B cell (primary cell): ENCODE results near the gene C11orf21. TPM values are rescaled to one million over a fixed set of nuclear protein-coding genes. Genes with fewer than 3 reads are reported as not detected.

Source experiments
- ATAC-seq: fragments of 200-7000 bp; cut with Tn5 transposase; one replicate; pipeline ENCODE4 v1.10.0; 2021; ENCODE audit warnings: low read depth, mild to moderate bottlenecking, moderate number of reproducible peaks, moderate library complexity
- CTCF ChIA-PET: fragments of 350-600 bp; sonication (Branson Sonifier 250); formaldehyde crosslinking; loops from one replicate; lab custom pipeline; 2021; ENCODE audit warnings: antibody characterized with exemption, inconsistent platforms; lab: Charles Lee
- POLR2A ChIA-PET: fragments of 350-600 bp; sonication (Branson Sonifier 250); formaldehyde crosslinking; loops from one replicate; lab custom pipeline; 2021; ENCODE audit warnings: antibody characterized with exemption; lab: Charles Lee
- DNase-seq: peaks from one replicate; pipeline ENCODE4 v3.0.0; 2013
- H2AFZ ChIP-seq: 2 replicates; pipeline ENCODE4 v1.6.1; 2012; ENCODE audit warnings: mild to moderate bottlenecking, low read depth, low read length; ENCODE audit not compliant: insufficient read depth, poor library complexity, severe bottlenecking
- H3K27ac ChIP-seq, 2 donors: 1 replicate in 1 of 2; 2 replicates in 1 of 2; pipeline ENCODE4 v1.5.1; 2012 to 2013; ENCODE audit warnings: low read length in 2 of 2, mild to moderate bottlenecking in 2 of 2, moderate library complexity in 1 of 2
- H3K27me3 ChIP-seq, 4 experiments: fragments of 200-600 bp in 1 of 4; sonication (generic) in 1 of 4; replicated peaks in 1 of 4; 1 replicate in 2 of 4; 2 replicates in 2 of 4; pipeline versions ENCODE4 v1.6.1 to v1.7.0; 2013 to 2016; ENCODE audit warnings: low read length in 3 of 4, mild to moderate bottlenecking in 2 of 4, mixed read lengths in 1 of 4, moderate library complexity in 1 of 4; ENCODE audit not compliant: insufficient read depth in 4 of 4, control insufficient read depth in 3 of 4; ENCODE audit errors: control extremely low read depth in 1 of 4
- H3K36me3 ChIP-seq, 2 experiments: replicated peaks in 1 of 2; 1 replicate in 1 of 2; 2 replicates in 1 of 2; pipeline versions ENCODE4 v1.6.1 to v1.7.1; 2013; ENCODE audit warnings: low read length in 1 of 2; ENCODE audit not compliant: insufficient read depth in 2 of 2, control insufficient read depth in 1 of 2; ENCODE audit errors: control extremely low read depth in 1 of 2, extremely low read depth in 1 of 2
- H3K4me1 ChIP-seq, 2 donors: fragments of 200-600 bp in 1 of 2; sonication (generic) in 1 of 2; 1 replicate in 1 of 2; 2 replicates in 1 of 2; pipeline versions ENCODE4 v1.5.1 to v1.6.1; 2013 to 2017; ENCODE audit warnings: low read length in 2 of 2; ENCODE audit not compliant: control insufficient read depth in 2 of 2, insufficient read depth in 2 of 2
- H3K4me2 ChIP-seq: replicated peaks from 2 replicates; pipeline ENCODE3; 2012; ENCODE audit warnings: mild to moderate bottlenecking, low read depth, low read length; ENCODE audit not compliant: poor library complexity, severe bottlenecking
- H3K4me3 ChIP-seq, 5 experiments: fragments of 200-600 bp in 1 of 5; sonication (generic) in 1 of 5; 1 replicate in 3 of 5; 2 replicates in 2 of 5; pipeline versions ENCODE4 v1.5.1 to v1.7.0; 2011 to 2016; ENCODE audit warnings: low read length in 4 of 5, mild to moderate bottlenecking in 4 of 5, low read depth in 2 of 5, control low read depth in 1 of 5, moderate library complexity in 1 of 5; ENCODE audit not compliant: insufficient read depth in 1 of 5; ENCODE audit errors: control extremely low read depth in 1 of 5, extremely low read depth in 1 of 5
- H3K79me2 ChIP-seq: fragments of 200-600 bp; sonication (generic); one replicate; pipeline ENCODE4 v1.6.0; 2016; ENCODE audit warnings: low read length; ENCODE audit not compliant: control insufficient read depth, insufficient read depth
- H3K9ac ChIP-seq: fragments of 200-600 bp; sonication (generic); 2 replicates; pipeline ENCODE4 v1.6.1; 2017; ENCODE audit warnings: mild to moderate bottlenecking, low read length, moderate library complexity
- H3K9me3 ChIP-seq, 3 donors: one replicate each; pipeline versions ENCODE4 v1.6.1 to v1.7.1; 2013; ENCODE audit warnings: low read length in 2 of 3; ENCODE audit not compliant: control insufficient read depth in 2 of 3, insufficient read depth in 1 of 3; ENCODE audit errors: control extremely low read depth in 1 of 3
- H4K20me1 ChIP-seq: 2 replicates; pipeline ENCODE4 v1.6.0; 2012; ENCODE audit warnings: mild to moderate bottlenecking, low read length; ENCODE audit not compliant: insufficient read depth, control insufficient read depth, poor library complexity, severe bottlenecking
- H3K27ac Mint-ChIP-seq: one replicate; pipeline ENCODE4 v1.8.0; 2021; ENCODE audit warnings: mixed read lengths
- H3K27me3 Mint-ChIP-seq: one replicate; pipeline ENCODE4 v1.8.0; 2021; ENCODE audit warnings: mixed read lengths
- H3K4me1 Mint-ChIP-seq: one replicate; pipeline ENCODE4 v1.8.0; 2021; ENCODE audit warnings: mixed read lengths
- H3K4me3 Mint-ChIP-seq: one replicate; pipeline ENCODE4 v1.8.0; 2021; ENCODE audit warnings: mixed read lengths
- H3K9me3 Mint-ChIP-seq: one replicate; pipeline ENCODE4 v1.8.0; 2022; ENCODE audit warnings: mixed read lengths; ENCODE audit not compliant: insufficient read depth
- EZH2 ChIP-seq: IDR thresholded peaks from 2 replicates; pipeline ENCODE4 v1.6.1; 2012; ENCODE audit warnings: borderline replicate concordance, low read depth, mild to moderate bottlenecking, moderate library complexity, low read length; ENCODE audit not compliant: insufficient read depth, poor library complexity, severe bottlenecking
- WGBS: methylation state at CpG from one replicate; pipeline ENCODE4 v1.1.5; 2013; ENCODE audit warnings: missing lambda C conversion rate; ENCODE audit not compliant: insufficient coverage; 5-methylcytosine and 5-hydroxymethylcytosine counted together
- intact Hi-C: fragments of 100-400 bp; cut with micrococcal nuclease; formaldehyde crosslinking; loops from one replicate; pipeline ENCODE4 v1.10.0; 2022
- polyA plus RNA-seq: library from polyadenylated mRNA; depleted of rRNA; stranded (reverse); fragments of >200 nt; gene quantifications from 2 replicates; pipeline ENCODE4 v1.2.3, GENCODE V29; 2012
- total RNA-seq, 2 donors: library from RNA; stranded (reverse); fragments of 120-200 nt in 1 of 2; gene quantifications; 1 replicate in 1 of 2; 2 replicates in 1 of 2; pipeline versions ENCODE4 v1.2.3 to v1.2.4, GENCODE V29; 2013 to 2022
- TF ChIP-seq, protein P1 (sequence below): fragments of 200-600 bp; IDR thresholded peaks from one replicate; pipeline ENCODE4 v1.8.0; 2022; ENCODE audit warnings: antibody characterized with exemption, mild to moderate bottlenecking

Gene C11orf21
- total and polyA plus RNA-seq, 2 donors (not counting 1 experiment from before 2014, with no cell fraction given) = 22.8 to 38.9 TPM

DNA sequence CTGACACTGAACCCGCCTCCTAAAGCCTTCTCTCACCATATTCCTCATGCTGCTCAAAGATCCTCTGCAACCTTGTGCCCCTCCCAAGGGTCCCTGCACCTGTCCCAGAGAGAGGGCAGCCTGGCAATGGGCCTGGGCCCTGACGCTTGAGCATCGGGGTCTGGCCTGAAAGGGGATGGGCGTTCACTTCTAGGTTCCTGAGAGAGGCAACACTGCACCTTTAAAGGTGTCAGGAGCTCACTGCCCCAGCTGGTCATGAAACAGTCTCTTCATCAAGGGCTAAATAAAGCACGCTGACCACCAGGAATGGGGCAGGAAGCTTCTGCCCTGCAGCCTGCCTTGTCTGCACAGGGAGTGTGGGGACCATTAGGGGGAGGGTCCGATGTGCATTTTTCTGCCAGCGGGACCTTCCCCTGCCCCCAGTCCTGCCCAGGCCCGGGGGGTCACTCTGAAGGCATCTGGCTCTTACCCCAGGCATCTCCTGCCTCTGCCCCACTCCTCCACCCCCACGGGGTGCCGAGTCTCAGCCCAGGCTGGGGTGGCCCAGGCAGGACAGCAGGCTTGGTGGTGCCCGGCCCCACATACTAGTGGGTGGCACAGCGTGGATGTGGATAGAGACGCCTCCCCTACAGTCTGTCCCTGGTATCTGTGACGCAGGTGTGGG, 3.5 kb downstream of the C11orf21 start:
- Histone ChIP-seq H3K36me3 (peaks cover 3 to 7% of the 10 kb centered on the region in 2 experiments), H4K20me1 (no peaks in the 10 kb centered on the region), H3K27me3 (no peaks in the 10 kb centered on the region), H3K79me2 (peaks cover 9% of the 10 kb centered on the region), H3K9me3 (no peaks in the 10 kb centered on the region), H3K9ac (no peak overlapping the region), H3K4me1 (peaks cover 43 to 49% of the 10 kb centered on the region in 2 donors), H3K4me3 (no peak overlapping the region), H2AFZ (no peak overlapping the region), H3K27ac (peak overlapping the region in 1 of 2 donors; percentile 37), H3K4me2 (peak overlapping the region; percentile 75)
- H3K4me3 Mint-ChIP-seq = no peak overlapping the region
- H3K27ac Mint-ChIP-seq = peak overlapping the region; percentile 69
- no peaks in the 10 kb centered on the region for H3K27me3 Mint-ChIP-seq
- CTCF ChIA-PET = interaction anchor here (1.0 to 15.0 kb wide), 8 partner anchors 11 to 147 kb away, joined by 3 to 583 read pairs (median 5); no protein-coding TSS in a partner anchor
- DNase-seq = no peak
- intact Hi-C loops = no loop called here
- POLR2A ChIA-PET = interaction anchor here (0.6 kb wide), 1 partner anchor 79 kb away, joined by 4 read pairs; the partner anchor contains the start of gene CD81
- no peak for ATAC-seq
- H3K4me1 Mint-ChIP-seq = peaks cover 57% of the 10 kb centered on the region
- no peaks in the 10 kb centered on the region for H3K9me3 Mint-ChIP-seq
- TF ChIP-seq EZH2 = no peak
- TF ChIP-seq, protein P1, sequence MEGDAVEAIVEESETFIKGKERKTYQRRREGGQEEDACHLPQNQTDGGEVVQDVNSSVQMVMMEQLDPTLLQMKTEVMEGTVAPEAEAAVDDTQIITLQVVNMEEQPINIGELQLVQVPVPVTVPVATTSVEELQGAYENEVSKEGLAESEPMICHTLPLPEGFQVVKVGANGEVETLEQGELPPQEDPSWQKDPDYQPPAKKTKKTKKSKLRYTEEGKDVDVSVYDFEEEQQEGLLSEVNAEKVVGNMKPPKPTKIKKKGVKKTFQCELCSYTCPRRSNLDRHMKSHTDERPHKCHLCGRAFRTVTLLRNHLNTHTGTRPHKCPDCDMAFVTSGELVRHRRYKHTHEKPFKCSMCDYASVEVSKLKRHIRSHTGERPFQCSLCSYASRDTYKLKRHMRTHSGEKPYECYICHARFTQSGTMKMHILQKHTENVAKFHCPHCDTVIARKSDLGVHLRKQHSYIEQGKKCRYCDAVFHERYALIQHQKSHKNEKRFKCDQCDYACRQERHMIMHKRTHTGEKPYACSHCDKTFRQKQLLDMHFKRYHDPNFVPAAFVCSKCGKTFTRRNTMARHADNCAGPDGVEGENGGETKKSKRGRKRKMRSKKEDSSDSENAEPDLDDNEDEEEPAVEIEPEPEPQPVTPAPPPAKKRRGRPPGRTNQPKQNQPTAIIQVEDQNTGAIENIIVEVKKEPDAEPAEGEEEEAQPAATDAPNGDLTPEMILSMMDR = no peak
- WGBS = 86% methylated on average over 10 of the region's 14 CpGs

DNA sequence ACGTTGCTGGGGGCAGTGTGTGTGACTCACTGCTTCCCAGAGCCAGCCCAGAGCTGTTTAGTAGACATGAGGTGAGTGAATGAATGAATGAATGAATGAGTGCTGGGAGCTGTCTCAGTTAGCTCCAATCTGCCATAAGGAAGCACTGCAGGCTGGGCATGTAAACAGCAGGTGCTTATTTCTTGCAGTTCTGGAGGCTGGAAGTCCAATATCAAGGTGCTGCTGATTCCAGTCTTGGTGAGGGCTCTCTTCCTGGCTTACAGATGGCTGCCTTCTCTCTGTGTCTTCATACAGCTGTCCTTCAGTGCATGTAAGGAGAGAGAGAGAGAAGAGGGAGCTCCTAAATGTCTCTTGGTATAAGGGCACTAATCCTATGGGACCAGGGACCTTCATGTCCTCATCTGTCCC, 4.1 kb downstream of the C11orf21 start:
- Mint-ChIP-seq H3K27ac (peak overlapping the region; percentile 69), H3K27me3 (no peaks in the 10 kb centered on the region), H3K9me3 (no peaks in the 10 kb centered on the region), H3K4me1 (peaks cover 51% of the 10 kb centered on the region), H3K4me3 (no peak overlapping the region)
- ATAC-seq (no peak), DNase-seq (no peak)
- ChIA-PET CTCF (interaction anchor here (1.1 to 15.0 kb wide), 6 partner anchors 8 to 144 kb away, joined by 3 to 583 read pairs (median 6); no protein-coding TSS in a partner anchor), POLR2A (interaction anchor here (0.6 kb wide), 1 partner anchor 79 kb away, joined by 4 read pairs; the partner anchor contains the start of gene CD81)
- H2AFZ ChIP-seq = no peak overlapping the region
- no CpG with 5 or more reads among the region's 1 CpG for WGBS
- no peaks in the 10 kb centered on the region for H3K9me3 ChIP-seq
- H4K20me1 ChIP-seq = no peaks in the 10 kb centered on the region
- H3K36me3 ChIP-seq = peaks cover 3 to 7% of the 10 kb centered on the region in 2 experiments
- H3K9ac ChIP-seq = no peak overlapping the region
- TF ChIP-seq, protein P1 = no peak
- no peak for TF ChIP-seq EZH2
- H3K4me3 ChIP-seq = no peak overlapping the region
- H3K79me2 ChIP-seq = peaks cover 6% of the 10 kb centered on the region
- H3K27ac ChIP-seq = no peak overlapping the region
- H3K4me2 ChIP-seq = no peak overlapping the region
- H3K4me1 ChIP-seq = peaks cover 36 to 43% of the 10 kb centered on the region in 2 donors
- intact Hi-C loops = no loop called here
- no peaks in the 10 kb centered on the region for H3K27me3 ChIP-seq
